Measurements from ENCODE around the gene GNB4. TPM values are rescaled to one million over a fixed set of nuclear protein-coding genes. Genes with fewer than 3 reads are reported as not detected.

GNB4 gene
- total RNA-seq, 4 donors from 2014 or later: 10.4 to 30.3 (median 19.7) TPM

- no peaks in the 10 kb centered on the region for H3K27me3 ChIP-seq
- TF ChIP-seq POLR2A (IDR thresholded peaks at IDR 0.05) (no peak), CTCF (IDR thresholded peaks at IDR 0.05) (no peak)
Observed at GRCh38 chr3:179453967-179454366, 2.7 kb upstream of the GNB4 start.

GRCh38 chr3:179452872-179453271 is 1.6 kb upstream of the GNB4 start:
- Histone ChIP-seq H3K4me3 (no peak overlapping the region), H3K36me3 (no peaks in the 10 kb centered on the region), H3K4me1 (peaks cover 8 to 58% (median 20%) of the 10 kb centered on the region in 3 donors), H3K27ac (peak overlapping the region in 2 of 4 donors; percentile 91 to 98), H3K27me3 (no peaks in the 10 kb centered on the region), H3K9me3 (no peaks in the 10 kb centered on the region)
- 85 to 86% methylated on average over 8 of the region's 8 CpGs for WGBS, 2 donors
- TF ChIP-seq CTCF (IDR thresholded peaks at IDR 0.05) (no peak), POLR2A (IDR thresholded peaks at IDR 0.05) (no peak)
- DNase-seq: no peak
- intact Hi-C loops (cut with DNase I): no loop called here

More at GRCh38 chr3:179453967-179454366, 2.7 kb upstream of the GNB4 start:
- DNase-seq: no peak
- Histone ChIP-seq H3K4me1 (peaks cover 6 to 49% (median 17%) of the 10 kb centered on the region in 3 donors), H3K9me3 (no peaks in the 10 kb centered on the region), H3K36me3 (no peaks in the 10 kb centered on the region), H3K27ac (no peak overlapping the region), H3K4me3 (no peak overlapping the region)
- intact Hi-C loops (cut with DNase I): no loop called here
- WGBS, 2 donors: 60 to 75% methylated on average over 3 of the region's 3 CpGs

GRCh38 chr3:179452176-179452564 is 900 bp upstream of the GNB4 start:
- Histone ChIP-seq H3K4me3 (peak overlapping the region; percentile 64 to 82 (median 80)), H3K4me1 (peaks cover 10 to 65% (median 20%) of the 10 kb centered on the region in 3 donors)

GRCh38 chr3:179450901-179451264 is 387 bp downstream of the GNB4 start:
- H3K9me3 ChIP-seq: no peaks in the 10 kb centered on the region
- intact Hi-C loops (cut with DNase I): no loop called here
- no peaks in the 10 kb centered on the region for H3K36me3 ChIP-seq
- peak overlapping the region; percentile 91 to 98 (median 93) for H3K27ac ChIP-seq
- H3K4me3 ChIP-seq: peak overlapping the region; percentile 64 to 82 (median 80)
- H3K4me1 ChIP-seq: peaks cover 10 to 76% (median 20%) of the 10 kb centered on the region in 3 donors
- WGBS, 2 donors: 0% methylated on average over 5 to 8 of the region's 43 CpGs
- DNase-seq: no peak
- no peak for TF ChIP-seq CTCF (IDR thresholded peaks at IDR 0.05)
- TF ChIP-seq POLR2A (IDR thresholded peaks at IDR 0.05): no peak
- H3K27me3 ChIP-seq: no peaks in the 10 kb centered on the region

More at GRCh38 chr3:179452176-179452564, 900 bp upstream of the GNB4 start:
- H3K27ac ChIP-seq: peak overlapping the region; percentile 91 to 98 (median 93)
- intact Hi-C loops (cut with DNase I): no loop called here
- no peak for TF ChIP-seq POLR2A (IDR thresholded peaks at IDR 0.05)
- TF ChIP-seq CTCF (IDR thresholded peaks at IDR 0.05): no peak
- H3K36me3 ChIP-seq: no peaks in the 10 kb centered on the region
- whole genome bisulfite sequencing, 2 donors: 21 to 25% methylated on average over 6 of the region's 6 CpGs
- no peaks in the 10 kb centered on the region for H3K27me3 ChIP-seq
- H3K9me3 ChIP-seq: no peaks in the 10 kb centered on the region
- DNase-seq: no peak

- H3K36me3 ChIP-seq: no peaks in the 10 kb centered on the region
- H3K4me1 ChIP-seq: peaks cover 10 to 71% (median 20%) of the 10 kb centered on the region in 3 donors
- H3K27ac ChIP-seq: peak overlapping the region; percentile 91 to 98 (median 93)
- TF ChIP-seq CTCF (IDR thresholded peaks at IDR 0.05): no peak
- TF ChIP-seq POLR2A (IDR thresholded peaks at IDR 0.05): no peak
- WGBS, 2 donors: 2 to 8% methylated on average over 12 of the region's 12 CpGs
- peak overlapping the region; percentile 64 to 82 (median 80) for H3K4me3 ChIP-seq
- intact Hi-C loops (cut with DNase I): no loop called here
- no peaks in the 10 kb centered on the region for H3K27me3 ChIP-seq
- DNase-seq: no peak
- no peaks in the 10 kb centered on the region for H3K9me3 ChIP-seq
Observed at GRCh38 chr3:179450261-179450701, 989 bp downstream of the GNB4 start.

Measured in esophagus squamous epithelium (tissue), 5 donors.